AG20443 (cell line): ENCODE results near the gene SMG9.
A peak's percentile ranks its signal among the peaks of the same experiment; 100 is the strongest.

Source experiments
- DNase-seq: peaks from one replicate; pipeline ENCODE4 v3.0.0; 2012; ENCODE audit warnings: low spot score, mixed read lengths

SMG9 gene

DNA sequence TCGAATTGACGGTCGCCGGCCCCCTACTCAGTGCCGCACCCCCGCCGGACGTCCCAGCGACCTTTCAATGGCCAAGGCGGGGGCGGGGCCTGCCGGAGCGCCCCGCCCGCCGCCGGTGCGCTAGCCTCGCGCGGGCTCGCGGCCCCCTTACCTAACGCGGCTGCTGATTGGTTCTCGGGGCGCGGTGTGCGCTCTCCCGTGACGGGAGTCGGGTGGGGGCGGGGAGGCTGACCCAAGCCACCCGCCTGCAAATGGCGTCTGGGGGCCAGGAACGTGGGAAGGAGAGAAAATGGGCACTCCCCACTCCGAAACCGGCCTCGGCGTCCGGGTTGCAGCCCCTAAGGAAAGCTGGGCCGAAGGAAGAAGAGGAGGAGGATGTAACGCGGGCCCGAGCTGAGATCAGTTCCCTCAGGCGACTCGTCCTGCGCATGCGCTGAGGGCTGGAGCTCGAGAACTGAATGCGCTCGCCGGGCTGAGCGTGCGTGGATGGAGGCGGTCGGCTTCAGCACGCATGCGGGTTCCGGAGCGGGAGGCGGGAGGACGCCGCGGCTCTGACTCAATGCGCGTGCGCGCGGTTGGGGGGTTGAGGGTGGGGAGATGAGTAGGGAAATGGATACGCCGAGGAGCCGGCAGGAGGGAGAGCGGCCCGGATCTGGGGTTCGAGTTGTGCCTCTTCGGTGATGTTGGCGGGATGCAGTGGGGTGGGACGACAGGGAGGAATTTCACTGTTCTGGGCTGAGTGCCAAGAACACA lies at the start of gene SMG9:
TSS of gene SMG9 (minus strand) at position 460 of the 753 bp plus-strand sequence. CDS start 4,221 bp downstream, outside the sequence.
- DNase-seq, result peak; percentile 99

DNA sequence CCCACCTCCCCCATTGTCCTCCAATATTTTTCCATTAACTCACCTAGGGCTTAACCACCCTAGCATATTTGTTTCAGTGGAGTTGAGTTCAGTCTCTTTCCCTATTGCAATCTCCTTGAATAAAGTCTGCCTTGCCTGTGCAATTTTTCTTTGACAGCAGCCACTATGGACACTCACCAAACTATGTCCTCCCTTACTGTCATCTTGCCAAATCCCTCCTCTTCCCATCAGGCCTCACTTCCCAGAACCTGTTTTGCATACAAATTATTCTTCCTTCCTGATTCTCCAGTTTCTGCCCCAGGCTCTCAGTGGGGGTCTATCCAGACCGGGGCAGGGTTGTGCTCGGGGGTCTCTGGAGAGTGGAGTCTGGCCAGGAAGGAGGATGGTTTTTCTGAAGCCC lies 49.7 kb upstream of the SMG9 start:
- no peak for DNase-seq

DNA sequence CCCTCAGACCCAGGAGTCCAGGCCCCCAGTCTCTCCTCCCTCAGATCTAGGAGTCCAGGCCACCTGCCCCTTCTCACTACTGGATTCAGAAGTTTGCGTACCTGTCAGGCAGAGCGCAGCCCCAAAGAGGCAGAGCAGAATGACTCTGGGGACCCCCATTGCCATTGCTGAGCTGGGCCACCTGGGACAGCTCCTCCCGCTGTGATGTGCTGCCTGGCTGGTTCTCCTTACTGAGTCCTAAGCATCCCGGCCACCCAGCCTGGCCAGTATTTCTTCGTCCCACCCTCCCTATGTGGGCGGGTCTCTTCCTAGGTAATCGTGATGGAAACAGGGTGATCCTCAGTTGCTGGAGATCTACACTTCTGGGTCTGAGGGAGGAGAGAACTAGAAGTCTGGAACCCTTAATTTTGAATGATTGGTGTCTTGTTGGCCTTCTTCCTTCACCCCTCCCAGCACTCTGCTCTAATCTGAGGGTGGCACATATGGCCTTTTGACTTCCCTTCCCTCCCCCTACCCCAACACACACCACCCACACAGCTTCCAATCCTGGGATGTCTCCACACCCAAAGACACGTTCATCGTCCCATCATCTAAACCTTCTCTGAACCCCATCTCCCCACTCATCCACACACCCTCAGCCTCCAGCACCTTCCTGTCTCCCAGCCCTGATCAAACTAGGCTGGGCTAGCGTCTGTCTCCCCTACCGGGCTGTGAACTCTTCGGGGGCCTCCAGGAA lies 47.6 kb upstream of the SMG9 start, which contains the start of gene LYPD5:
TSS of gene LYPD5 (minus strand) at position 232 of the 736 bp plus-strand sequence. CDS start at position 165, 67 bp downstream.
- DNase-seq, result no peak

DNA sequence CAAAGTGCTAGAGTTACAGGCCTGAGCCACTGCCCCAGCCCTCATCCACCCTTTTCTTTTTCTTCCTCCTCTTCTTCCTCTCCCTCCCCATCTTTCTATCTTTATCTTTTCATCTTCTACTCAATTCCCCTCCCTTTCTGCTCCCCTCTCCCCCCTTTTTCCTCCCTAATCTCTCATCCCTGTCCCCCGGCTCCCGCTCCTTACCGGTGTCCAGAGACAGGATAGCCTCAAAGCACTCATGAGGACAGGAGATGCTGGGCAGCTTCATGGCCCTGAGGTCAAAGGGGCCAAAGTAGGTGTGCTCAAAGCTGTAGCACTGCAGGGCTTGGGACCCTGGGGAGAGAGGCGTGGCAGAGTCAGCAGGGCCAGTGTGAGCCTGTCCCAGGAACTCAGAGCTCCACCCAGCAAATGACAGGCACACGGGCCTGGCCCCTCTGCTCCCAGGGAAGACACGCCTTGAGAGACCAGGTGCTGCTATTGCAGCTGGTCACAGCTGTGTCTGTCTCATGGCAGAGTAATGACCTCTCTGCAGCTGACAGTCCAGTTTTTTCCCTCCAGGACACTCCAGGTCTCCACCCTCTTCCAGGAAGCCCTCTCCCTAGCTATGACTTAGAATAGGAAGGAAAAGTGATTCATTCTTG lies 44.9 kb upstream of the SMG9 start:
- DNase-seq, result no peak

DNA sequence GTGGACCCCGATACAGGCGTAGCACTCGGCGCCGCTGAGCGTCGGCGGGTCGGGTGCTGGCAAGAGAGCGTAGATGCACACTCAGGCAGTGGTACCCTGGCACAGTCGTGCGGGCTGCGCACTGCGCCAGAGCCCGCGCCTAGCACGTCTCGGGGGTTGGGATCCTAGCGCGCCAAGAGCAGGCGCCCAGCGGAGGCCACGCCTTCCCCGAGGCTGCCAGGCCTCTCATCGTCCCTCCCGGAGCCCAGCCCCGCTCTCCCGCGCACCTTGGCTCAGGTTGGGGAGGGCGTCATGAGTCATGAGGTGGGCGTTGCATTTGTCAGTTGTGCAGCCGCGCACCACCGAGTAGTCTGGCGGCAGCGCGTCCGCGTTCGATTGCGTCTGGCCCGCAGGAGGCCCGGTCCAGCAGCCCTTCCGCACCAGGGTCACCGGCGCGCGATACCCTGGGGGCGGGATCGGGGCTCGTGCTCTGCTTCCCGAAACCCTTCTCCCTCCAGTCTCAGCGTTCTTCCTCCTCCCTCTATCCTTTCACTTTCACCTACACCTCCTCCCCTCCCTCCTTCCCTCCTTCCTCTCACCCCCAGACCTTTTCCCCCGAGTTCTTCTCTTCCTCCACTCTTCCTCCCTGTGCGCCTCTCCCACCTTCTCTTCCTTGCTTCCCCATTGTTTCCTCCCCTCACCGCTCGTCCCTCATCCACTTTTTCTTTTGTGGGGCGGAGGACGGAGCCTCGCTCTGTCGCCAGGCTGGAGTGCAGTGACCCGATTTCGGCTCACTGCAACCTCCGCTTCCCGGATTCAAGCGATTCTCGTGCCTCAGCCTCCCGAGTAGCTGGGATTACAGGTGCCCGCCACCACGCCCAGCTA lies 44.0 kb upstream of the SMG9 start:
- DNase-seq, result peak; percentile 52

DNA sequence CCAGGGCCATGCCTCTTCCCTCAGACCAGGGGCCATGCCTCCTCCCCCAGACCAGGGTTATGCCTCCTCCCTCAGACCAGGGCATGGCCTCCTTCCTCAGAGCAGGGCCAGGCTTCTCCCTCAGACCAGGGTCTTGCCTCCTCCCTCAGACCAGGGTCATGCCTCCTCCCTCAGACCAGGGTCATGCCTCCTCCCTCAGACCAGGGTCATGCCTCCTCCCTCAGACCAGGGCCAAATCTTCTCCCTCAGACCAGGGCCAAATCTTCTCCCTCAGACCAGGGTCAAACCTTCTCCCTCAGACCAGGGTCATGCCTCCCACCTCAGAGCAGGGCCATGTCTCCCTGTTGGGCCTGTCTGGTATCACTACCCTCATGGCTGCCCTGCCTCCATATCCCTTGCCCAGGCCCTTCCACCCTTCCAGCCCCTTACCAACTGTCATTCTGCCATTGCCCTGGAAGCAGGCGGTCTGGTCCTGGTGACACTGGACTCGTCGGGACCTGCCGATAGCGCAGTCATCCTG lies 43.3 kb upstream of the SMG9 start:
- DNase-seq, result no peak

GRCh38 chr19:43797556-43797955 lies 42.8 kb upstream of the SMG9 start:
- no peak for DNase-seq

DNA sequence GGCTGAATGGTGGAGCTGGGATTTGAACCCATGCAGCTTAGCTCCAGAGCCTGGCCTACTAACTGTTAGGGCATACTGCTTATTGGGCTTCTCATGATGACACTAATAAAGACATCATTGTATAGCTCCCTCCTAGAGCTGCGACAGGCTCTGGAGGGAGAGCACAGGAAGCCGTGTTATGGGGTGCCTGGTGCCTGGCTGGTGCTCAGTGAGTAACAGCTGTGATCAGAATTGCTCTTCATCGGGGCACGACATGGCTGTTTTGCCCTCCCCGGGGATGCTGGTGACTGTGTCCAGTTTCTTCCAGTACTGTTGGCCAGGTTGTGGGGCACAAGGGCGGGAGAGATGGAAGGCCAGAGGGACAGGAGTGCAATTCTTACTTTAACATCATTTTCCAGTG lies 42.4 kb upstream of the SMG9 start:
- DNase-seq, result no peak

DNA sequence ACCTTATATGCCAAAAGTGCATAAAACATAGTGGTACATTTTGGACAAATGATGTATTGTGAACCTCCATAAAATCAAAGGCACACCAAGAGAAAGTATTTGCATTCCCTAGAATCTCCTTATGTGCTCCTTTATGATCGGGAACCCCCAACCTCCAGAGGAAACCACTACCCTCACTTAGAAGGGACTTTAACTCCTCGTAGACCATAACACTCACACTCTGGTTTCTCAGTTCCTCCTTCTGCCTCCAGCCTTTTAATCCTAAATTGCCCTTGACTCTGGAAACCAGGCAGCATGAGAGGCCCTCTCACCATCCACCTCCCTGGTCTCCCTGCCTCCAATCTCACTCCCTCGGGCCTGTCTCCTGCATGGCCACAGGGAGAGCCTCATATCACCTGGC lies 35.8 kb upstream of the SMG9 start:
- DNase-seq, result no peak

- DNase-seq, result peak; percentile 55
Observed at GRCh38 chr19:43789029-43789428, 34.3 kb upstream of the SMG9 start.

GRCh38 chr19:43786665-43787064 lies 31.9 kb upstream of the SMG9 start:
- DNase-seq, result no peak

- DNase-seq, result peak; percentile 81
Observed at GRCh38 chr19:43784981-43785808, 30.4 kb upstream of the SMG9 start.

DNA sequence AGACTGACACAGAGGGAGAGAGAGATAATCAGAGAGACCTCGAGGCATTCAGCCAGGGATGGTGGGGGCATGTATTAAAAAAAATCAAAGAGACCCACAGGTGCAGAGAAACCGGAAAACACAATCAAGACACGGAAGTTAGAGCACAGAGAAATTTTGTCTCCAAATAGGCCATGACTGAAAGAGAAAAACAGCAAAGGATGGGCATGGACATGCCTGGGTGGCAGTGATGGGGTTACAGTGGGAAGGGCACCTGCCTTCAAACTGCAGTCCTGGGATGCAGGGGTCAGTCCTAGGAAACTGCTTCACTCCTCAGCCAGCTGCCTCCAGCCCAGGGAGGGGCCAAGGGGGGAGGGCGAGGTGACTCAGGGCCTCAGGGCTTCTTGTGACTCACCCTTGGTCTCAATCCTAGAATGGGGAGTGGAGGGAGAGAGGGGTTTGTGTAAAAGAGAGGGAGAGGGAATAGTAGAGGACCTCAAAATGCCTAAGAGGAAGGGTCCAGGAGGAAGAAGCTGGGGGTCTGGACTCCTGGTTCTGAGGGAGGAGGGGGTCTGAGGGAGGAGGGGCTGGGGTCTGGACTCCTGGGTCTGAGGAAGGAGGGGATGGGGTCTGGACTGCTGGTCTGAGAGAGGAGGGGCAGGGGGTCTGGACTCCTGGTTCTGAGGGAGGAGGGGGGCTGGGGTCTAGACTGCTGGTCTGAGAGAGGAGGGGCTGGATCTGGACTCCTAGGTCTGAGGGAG lies 29.6 kb upstream of the SMG9 start:
- DNase-seq, result peak; percentile 92

DNA sequence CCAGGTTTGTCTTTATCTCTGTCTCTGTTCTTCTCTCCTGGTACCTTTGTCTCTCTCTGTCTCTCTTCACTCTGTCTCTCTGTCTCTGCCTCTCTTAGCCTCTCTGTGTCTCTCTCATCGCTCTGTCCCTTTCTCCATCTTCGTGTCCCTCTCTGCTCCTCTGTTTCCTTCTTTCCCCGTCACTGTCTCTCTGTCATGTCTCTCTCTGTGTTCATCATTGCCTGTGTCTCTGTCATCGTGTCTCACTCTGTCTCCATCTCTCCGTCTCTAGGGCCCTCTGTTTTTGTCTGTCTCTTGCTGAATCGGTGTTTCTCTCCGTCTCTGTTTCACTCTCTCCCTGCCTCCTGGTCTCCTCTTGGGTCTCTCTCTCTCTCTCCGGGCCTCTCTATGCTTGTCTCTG lies 28.9 kb upstream of the SMG9 start:
- no peak for DNase-seq

DNA sequence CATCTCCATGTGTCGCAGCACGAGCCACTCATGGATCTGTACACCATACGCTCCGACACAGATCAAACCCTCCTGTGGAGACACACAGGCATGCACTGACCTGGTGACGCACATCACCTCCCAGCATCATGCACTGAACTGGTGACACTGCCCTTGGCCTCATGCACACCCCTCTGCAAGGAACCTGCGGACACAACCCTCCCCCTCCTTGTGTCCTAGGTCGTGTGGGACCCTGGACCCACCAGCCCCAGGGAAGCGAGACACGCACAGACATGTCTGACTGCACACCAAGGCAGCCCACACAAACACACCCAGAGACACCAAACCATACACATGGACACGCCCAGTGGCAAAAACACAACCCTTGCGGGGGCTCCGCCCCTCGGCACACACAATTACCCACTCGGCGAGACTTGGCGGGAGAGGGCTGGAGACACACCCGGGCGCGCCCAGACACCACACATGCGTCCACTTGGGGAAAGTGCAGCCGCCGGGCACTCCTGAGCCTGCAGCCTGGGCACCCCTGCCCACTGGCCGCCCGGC lies 28.0 kb upstream of the SMG9 start:
- DNase-seq, result no peak

GRCh38 chr19:43782311-43782660 lies 27.5 kb upstream of the SMG9 start:
- no peak for DNase-seq

- DNase-seq, result no peak
Observed at GRCh38 chr19:43781630-43782310, 27.0 kb upstream of the SMG9 start.

DNA sequence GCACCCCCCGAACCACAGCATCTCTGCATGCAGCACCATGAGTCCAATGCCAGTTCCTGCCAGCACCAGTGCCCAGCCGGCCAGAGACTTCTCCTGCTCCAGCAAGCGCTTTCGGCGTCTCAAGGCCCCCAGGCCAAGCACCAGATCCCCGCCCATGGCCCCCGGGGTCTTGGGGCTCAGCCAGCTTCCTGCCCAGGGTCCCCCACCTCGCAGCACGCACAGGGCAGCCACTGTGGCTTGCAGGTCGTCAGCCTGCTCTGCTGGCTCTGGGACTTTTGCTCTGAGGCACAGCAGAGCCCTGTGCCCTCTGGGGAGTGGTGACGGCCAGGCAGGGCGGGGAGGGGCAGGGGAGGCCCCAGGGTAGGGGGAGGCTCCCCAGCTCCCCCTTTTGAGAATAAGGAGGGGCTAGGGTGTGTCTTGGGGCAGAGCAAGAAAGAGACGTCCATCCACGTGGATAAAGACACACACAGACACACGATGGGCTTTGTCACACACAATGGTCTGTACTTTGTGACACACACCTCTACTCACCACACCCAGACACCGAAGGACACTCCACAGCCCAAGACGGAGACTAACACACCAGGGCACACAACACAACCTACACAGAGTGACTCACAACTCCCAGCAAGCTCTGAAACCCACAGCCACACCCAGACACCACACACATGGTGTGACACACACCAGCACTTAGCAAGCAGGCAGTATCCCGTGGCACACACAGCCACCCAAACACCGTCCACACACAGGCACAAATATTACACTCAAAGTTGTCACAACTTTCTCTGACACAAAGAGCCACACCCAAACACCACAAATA lies 26.2 kb upstream of the SMG9 start, which contains the start of gene KCNN4:
TSS of gene KCNN4 (minus strand) at position 268 of the 820 bp plus-strand sequence. CDS start at position 156, 112 bp downstream.
- peak; percentile 64 for DNase-seq
